HEK293 (cell line): ENCODE data around the gene GCNT2.
A peak's percentile ranks its signal among the peaks of the same experiment; 100 is the strongest.

Source experiments
- CTCF ChIA-PET: fragments of 350-600 bp; formaldehyde crosslinking; extraction: SDS; loops from one replicate; lab custom pipeline; 2021; ENCODE audit warnings: antibody characterized with exemption; lab: Yijun Ruan, JAX
- POLR2A ChIA-PET: fragments of 300-600 bp; formaldehyde crosslinking; extraction: SDS; loops from one replicate; lab custom pipeline; 2020; ENCODE audit warnings: antibody characterized with exemption, inconsistent platforms; lab: Yijun Ruan, JAX
- H3K27ac ChIP-seq: fragments of 200-500 bp; sonication (Bioruptor generic); 2 replicates; pipeline ENCODE4 v1.5.1; 2014; ENCODE audit warnings: low read depth, low read length, control low read depth, inconsistent platforms; ENCODE audit errors: extremely low read depth
- H3K36me3 ChIP-seq, 2 experiments: fragments of 200-500 bp in 1 of 2; sonication (Bioruptor generic) in 1 of 2; 1 replicate in 1 of 2; 2 replicates in 1 of 2; pipeline ENCODE4 v1.5.1; 2014 to 2017; ENCODE audit warnings: inconsistent platforms in 2 of 2, low read length in 2 of 2; ENCODE audit not compliant: control insufficient read depth in 2 of 2, insufficient read depth in 1 of 2
- H3K4me1 ChIP-seq: fragments of 200-500 bp; sonication (Bioruptor generic); 2 replicates; pipeline ENCODE4 v1.5.1; 2014; ENCODE audit warnings: mild to moderate bottlenecking, low read length, inconsistent platforms; ENCODE audit not compliant: control insufficient read depth, insufficient read depth
- H3K4me3 ChIP-seq: 2 replicates; pipeline ENCODE4 v1.5.1; 2011; ENCODE audit warnings: low read depth, mild to moderate bottlenecking, control low read depth, low read length, moderate library complexity
- H3K9me3 ChIP-seq: fragments of 200-500 bp; sonication (Bioruptor generic); 2 replicates; pipeline ENCODE4 v1.5.1; 2014; ENCODE audit warnings: low read depth, low read length, inconsistent platforms; ENCODE audit not compliant: control insufficient read depth, insufficient read depth
- SCRT2 ChIP-seq: fragments of 450-650 bp; formaldehyde crosslinking; IDR thresholded peaks from 2 replicates; pipeline ENCODE4 v1.5.1; 2016; ENCODE audit warnings: missing biosample characterization, missing genetic modification characterization
- SP2 ChIP-seq: fragments of 450-650 bp; formaldehyde crosslinking; IDR thresholded peaks from 2 replicates; pipeline ENCODE4 v1.5.1; 2016; ENCODE audit warnings: missing biosample characterization, missing genetic modification characterization
- TCF7L2 ChIP-seq: IDR thresholded peaks from 2 replicates; pipeline ENCODE4 v1.6.1; 2011; ENCODE audit warnings: low read depth, mild to moderate bottlenecking, inconsistent platforms, low read length, moderate library complexity, borderline replicate concordance
- TRIM28 ChIP-seq: IDR thresholded peaks from 2 replicates; pipeline ENCODE4 v1.6.1; 2011; ENCODE audit warnings: low read length, control low read depth, borderline replicate concordance
- ZBTB48 ChIP-seq: fragments of 450-650 bp; formaldehyde crosslinking; IDR thresholded peaks from 2 replicates; pipeline ENCODE4 v1.5.1; 2016; ENCODE audit warnings: missing biosample characterization, missing genetic modification characterization
- ZNF114 ChIP-seq: fragments of 450-650 bp; formaldehyde crosslinking; IDR thresholded peaks from 2 replicates; pipeline ENCODE4 v1.5.0; 2017; ENCODE audit warnings: missing biosample characterization, missing genetic modification characterization
- ZNF146 ChIP-seq: fragments of 450-650 bp; formaldehyde crosslinking; IDR thresholded peaks from 2 replicates; pipeline ENCODE4 v1.5.1; 2016; ENCODE audit warnings: missing biosample characterization, missing genetic modification characterization
- ZNF184 ChIP-seq: fragments of 450-650 bp; IDR thresholded peaks from 2 replicates; pipeline ENCODE4 v1.5.1; 2018; ENCODE audit warnings: missing biosample characterization, mild to moderate bottlenecking, missing genetic modification characterization
- ZNF2 ChIP-seq: fragments of 450-650 bp; formaldehyde crosslinking; IDR thresholded peaks from 2 replicates; pipeline ENCODE4 v1.5.1; 2016; ENCODE audit warnings: missing biosample characterization, missing genetic modification characterization
- ZNF292 ChIP-seq: fragments of 450-650 bp; formaldehyde crosslinking; IDR thresholded peaks from 2 replicates; pipeline ENCODE4 v1.5.1; 2016; ENCODE audit warnings: low read depth, missing biosample characterization, missing genetic modification characterization, borderline replicate concordance
- ZNF324 ChIP-seq: fragments of 450-650 bp; formaldehyde crosslinking; IDR thresholded peaks from 2 replicates; pipeline ENCODE4 v1.5.1; 2016; ENCODE audit warnings: missing biosample characterization, missing genetic modification characterization
- ZNF404 ChIP-seq: fragments of 450-650 bp; formaldehyde crosslinking; IDR thresholded peaks from 2 replicates; pipeline ENCODE4 v1.5.1; 2017; ENCODE audit warnings: missing biosample characterization, missing genetic modification characterization
- ZNF510 ChIP-seq: fragments of 450-650 bp; formaldehyde crosslinking; IDR thresholded peaks from 2 replicates; pipeline ENCODE4 v1.5.1; 2018; ENCODE audit warnings: mild to moderate bottlenecking, missing genetic modification characterization, missing biosample characterization; ENCODE audit not compliant: insufficient replicate concordance
- ZNF654 ChIP-seq: fragments of 450-650 bp; formaldehyde crosslinking; IDR thresholded peaks from 2 replicates; pipeline ENCODE4 v1.5.1; 2016; ENCODE audit warnings: low read depth, missing biosample characterization, missing genetic modification characterization
- ZNF664 ChIP-seq: fragments of 450-650 bp; formaldehyde crosslinking; IDR thresholded peaks from 2 replicates; pipeline ENCODE4 v1.5.1; 2016; ENCODE audit warnings: missing biosample characterization, missing genetic modification characterization
- ZNF776 ChIP-seq: fragments of 450-650 bp; formaldehyde crosslinking; IDR thresholded peaks from 2 replicates; pipeline ENCODE4 v1.5.0; 2017; ENCODE audit warnings: missing biosample characterization, missing genetic modification characterization, borderline replicate concordance
- ZSCAN30 ChIP-seq: fragments of 450-650 bp; IDR thresholded peaks from 2 replicates; pipeline ENCODE4 v1.5.1; 2018; ENCODE audit warnings: missing biosample characterization, mild to moderate bottlenecking, missing genetic modification characterization, moderate library complexity
- TF ChIP-seq, protein P1 (sequence below): fragments of 450-650 bp; formaldehyde crosslinking; IDR thresholded peaks from 2 replicates; pipeline ENCODE4 v1.5.1; 2016; ENCODE audit warnings: missing biosample characterization, missing genetic modification characterization
- TF ChIP-seq, protein P2 (sequence below): fragments of 450-650 bp; formaldehyde crosslinking; IDR thresholded peaks from 2 replicates; pipeline ENCODE4 v1.5.1; 2016; ENCODE audit warnings: missing biosample characterization, missing genetic modification characterization
- TF ChIP-seq, protein P3 (sequence below): fragments of 450-650 bp; formaldehyde crosslinking; IDR thresholded peaks from 2 replicates; pipeline ENCODE4 v1.5.1; 2017; ENCODE audit warnings: missing biosample characterization, missing genetic modification characterization
- TF ChIP-seq, protein P4 (sequence below): fragments of 450-650 bp; formaldehyde crosslinking; IDR thresholded peaks from 2 replicates; pipeline ENCODE4 v1.5.1; 2016; ENCODE audit warnings: missing biosample characterization, missing genetic modification characterization

GCNT2 gene

DNA sequence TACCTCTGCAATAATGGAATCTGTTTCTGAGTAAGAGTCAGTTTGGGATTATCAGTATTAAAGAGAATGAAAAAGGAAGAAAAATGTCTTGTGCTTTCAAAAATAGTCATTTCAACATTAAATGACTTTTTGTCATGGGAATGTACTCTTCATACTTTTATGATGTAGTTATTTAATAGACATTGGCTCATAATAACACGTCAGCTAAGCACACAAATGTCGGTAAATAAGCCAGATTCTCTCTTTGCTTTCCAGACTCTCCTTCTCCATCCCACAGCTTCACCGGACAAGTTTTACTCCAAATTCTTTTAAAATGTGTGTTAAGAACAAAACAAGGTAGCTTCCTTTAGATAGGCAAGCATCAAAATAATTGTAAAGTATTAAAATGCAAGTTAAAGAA is 97.3 kb downstream of the GCNT2 start:
- no peak for TF ChIP-seq ZNF510 (tag by site-specific recombination)
- no peak for TF ChIP-seq TRIM28
- TF ChIP-seq ZNF114 = no peak
- ChIA-PET POLR2A (no interaction called here), CTCF (no interaction called here)
- no peaks in the 10 kb centered on the region for H3K36me3 ChIP-seq
- peaks cover 6% of the 10 kb centered on the region; the same call in 1 of the 2 replicates for H3K4me1 ChIP-seq
- H3K9me3 ChIP-seq = no peaks in the 10 kb centered on the region
- no peak overlapping the region for H3K27ac ChIP-seq
- H3K4me3 ChIP-seq = no peak overlapping the region

DNA sequence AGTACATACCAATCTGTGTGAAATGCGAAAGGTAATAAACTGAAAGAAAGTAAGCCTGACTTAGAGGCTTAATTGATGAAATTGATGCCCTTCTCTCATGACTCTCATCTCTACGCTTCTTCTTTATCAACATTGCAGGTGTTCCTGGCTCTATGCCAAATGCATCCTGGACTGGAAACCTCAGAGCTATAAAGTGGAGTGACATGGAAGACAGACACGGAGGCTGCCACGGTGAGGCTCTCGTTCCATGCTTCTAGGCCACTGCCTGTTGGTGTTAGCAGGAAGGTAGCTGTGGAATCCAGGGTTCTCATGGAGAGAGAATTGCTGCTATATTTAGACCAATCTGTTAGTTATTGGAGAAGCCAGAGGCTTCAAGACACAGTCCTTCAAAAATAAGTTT is 100.1 kb downstream of the GCNT2 start:
- Histone ChIP-seq H3K4me3 (no peak overlapping the region), H3K36me3 (peaks cover 0 to 6% of the 10 kb centered on the region in 2 experiments; a peak in 1 of 3 replicates), H3K27ac (no peak overlapping the region), H3K9me3 (no peaks in the 10 kb centered on the region), H3K4me1 (no peaks in the 10 kb centered on the region)
- CTCF ChIA-PET = interaction anchor here (0.6 to 1.2 kb wide), 2 partner anchors 8 to 12 kb away, joined by 5 to 6 read pairs; no protein-coding TSS in a partner anchor
- POLR2A ChIA-PET = interaction anchor here (0.6 kb wide), 1 partner anchor 9 kb away, joined by 7 read pairs; no protein-coding TSS in a partner anchor
- TF ChIP-seq ZNF664 (tag by site-specific recombination) (no peak), ZNF184 (tag by site-specific recombination) (no peak), ZNF654 (no peak), TCF7L2 (no peak), ZNF776 (tag by site-specific recombination) (0 out of 2 replicates have a peak, but pooled peaks have one; percentile 28)

DNA sequence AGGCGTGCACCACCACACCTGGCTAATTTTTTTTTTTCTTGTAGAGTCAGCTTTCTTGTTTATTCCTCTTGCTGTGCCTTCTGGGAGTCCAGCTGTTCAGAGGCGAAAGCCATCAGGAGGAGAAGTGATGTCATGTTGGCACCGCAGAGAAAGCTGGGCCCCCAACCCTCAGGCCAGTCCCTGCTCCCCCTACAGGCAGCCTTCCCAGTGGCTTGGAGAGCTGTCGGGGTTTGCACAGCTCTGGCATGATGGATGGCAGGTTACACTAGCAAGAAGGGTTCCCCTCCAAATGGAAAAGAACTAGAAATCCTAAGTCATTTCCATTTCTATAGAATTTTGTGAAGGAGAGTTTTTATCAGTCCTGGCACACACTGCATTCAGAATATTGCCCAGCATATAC is 100.7 kb downstream of the GCNT2 start:
- Histone ChIP-seq H3K4me3 (no peak overlapping the region), H3K9me3 (no peaks in the 10 kb centered on the region), H3K36me3 (peaks cover 0 to 11% of the 10 kb centered on the region in 2 experiments; a peak in 1 of 3 replicates), H3K4me1 (no peaks in the 10 kb centered on the region), H3K27ac (no peak overlapping the region)
- POLR2A ChIA-PET = no interaction called here
- TF ChIP-seq, protein P1, sequence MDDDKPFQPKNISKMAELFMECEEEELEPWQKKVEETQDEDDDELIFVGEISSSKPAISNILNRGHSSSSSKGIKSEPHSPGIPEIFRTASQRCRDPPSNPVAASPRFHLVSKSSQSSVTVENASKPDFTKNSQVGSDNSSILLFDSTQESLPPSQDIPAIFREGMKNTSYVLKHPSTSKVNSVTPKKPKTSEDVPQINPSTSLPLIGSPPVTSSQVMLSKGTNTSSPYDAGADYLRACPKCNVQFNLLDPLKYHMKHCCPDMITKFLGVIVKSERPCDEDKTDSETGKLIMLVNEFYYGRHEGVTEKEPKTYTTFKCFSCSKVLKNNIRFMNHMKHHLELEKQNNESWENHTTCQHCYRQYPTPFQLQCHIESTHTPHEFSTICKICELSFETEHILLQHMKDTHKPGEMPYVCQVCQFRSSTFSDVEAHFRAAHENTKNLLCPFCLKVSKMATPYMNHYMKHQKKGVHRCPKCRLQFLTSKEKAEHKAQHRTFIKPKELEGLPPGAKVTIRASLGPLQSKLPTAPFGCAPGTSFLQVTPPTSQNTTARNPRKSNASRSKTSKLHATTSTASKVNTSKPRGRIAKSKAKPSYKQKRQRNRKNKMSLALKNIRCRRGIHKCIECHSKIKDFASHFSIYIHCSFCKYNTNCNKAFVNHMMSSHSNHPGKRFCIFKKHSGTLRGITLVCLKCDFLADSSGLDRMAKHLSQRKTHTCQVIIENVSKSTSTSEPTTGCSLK (tag by site-specific recombination) = no peak
- no peak for TF ChIP-seq ZNF324 (tag by site-specific recombination)
- no peak for TF ChIP-seq ZNF146 (tag by site-specific recombination)
- TF ChIP-seq, protein P2, sequence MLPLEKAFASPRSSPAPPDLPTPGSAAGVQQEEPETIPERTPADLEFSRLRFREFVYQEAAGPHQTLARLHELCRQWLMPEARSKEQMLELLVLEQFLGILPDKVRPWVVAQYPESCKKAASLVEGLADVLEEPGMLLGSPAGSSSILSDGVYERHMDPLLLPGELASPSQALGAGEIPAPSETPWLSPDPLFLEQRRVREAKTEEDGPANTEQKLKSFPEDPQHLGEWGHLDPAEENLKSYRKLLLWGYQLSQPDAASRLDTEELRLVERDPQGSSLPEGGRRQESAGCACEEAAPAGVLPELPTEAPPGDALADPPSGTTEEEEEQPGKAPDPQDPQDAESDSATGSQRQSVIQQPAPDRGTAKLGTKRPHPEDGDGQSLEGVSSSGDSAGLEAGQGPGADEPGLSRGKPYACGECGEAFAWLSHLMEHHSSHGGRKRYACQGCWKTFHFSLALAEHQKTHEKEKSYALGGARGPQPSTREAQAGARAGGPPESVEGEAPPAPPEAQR (tag by site-specific recombination) = no peak
- no peak for TF ChIP-seq SP2 (tag by site-specific recombination)
- no peak for TF ChIP-seq ZBTB48 (tag by site-specific recombination)
- TF ChIP-seq, protein P3, sequence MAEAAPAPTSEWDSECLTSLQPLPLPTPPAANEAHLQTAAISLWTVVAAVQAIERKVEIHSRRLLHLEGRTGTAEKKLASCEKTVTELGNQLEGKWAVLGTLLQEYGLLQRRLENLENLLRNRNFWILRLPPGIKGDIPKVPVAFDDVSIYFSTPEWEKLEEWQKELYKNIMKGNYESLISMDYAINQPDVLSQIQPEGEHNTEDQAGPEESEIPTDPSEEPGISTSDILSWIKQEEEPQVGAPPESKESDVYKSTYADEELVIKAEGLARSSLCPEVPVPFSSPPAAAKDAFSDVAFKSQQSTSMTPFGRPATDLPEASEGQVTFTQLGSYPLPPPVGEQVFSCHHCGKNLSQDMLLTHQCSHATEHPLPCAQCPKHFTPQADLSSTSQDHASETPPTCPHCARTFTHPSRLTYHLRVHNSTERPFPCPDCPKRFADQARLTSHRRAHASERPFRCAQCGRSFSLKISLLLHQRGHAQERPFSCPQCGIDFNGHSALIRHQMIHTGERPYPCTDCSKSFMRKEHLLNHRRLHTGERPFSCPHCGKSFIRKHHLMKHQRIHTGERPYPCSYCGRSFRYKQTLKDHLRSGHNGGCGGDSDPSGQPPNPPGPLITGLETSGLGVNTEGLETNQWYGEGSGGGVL = no peak
- TF ChIP-seq ZSCAN30 (tag by site-specific recombination) = no peak
- TF ChIP-seq SCRT2 (tag by site-specific recombination) = no peak
- TF ChIP-seq ZNF292 (tag by site-specific recombination) = no peak
- no peak for TF ChIP-seq ZNF2 (tag by site-specific recombination)
- TF ChIP-seq ZNF404 (tag by site-specific recombination) = no peak
- TF ChIP-seq, protein P4, sequence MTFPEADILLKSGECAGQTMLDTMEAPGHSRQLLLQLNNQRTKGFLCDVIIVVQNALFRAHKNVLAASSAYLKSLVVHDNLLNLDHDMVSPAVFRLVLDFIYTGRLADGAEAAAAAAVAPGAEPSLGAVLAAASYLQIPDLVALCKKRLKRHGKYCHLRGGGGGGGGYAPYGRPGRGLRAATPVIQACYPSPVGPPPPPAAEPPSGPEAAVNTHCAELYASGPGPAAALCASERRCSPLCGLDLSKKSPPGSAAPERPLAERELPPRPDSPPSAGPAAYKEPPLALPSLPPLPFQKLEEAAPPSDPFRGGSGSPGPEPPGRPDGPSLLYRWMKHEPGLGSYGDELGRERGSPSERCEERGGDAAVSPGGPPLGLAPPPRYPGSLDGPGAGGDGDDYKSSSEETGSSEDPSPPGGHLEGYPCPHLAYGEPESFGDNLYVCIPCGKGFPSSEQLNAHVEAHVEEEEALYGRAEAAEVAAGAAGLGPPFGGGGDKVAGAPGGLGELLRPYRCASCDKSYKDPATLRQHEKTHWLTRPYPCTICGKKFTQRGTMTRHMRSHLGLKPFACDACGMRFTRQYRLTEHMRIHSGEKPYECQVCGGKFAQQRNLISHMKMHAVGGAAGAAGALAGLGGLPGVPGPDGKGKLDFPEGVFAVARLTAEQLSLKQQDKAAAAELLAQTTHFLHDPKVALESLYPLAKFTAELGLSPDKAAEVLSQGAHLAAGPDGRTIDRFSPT (tag by site-specific recombination) = no peak
- CTCF ChIA-PET = interaction anchor here (0.6 to 1.2 kb wide), 2 partner anchors 9 to 13 kb away, joined by 5 to 6 read pairs; no protein-coding TSS in a partner anchor
